ENCODE results near the gene ARX. TPM values are rescaled to one million over a fixed set of nuclear protein-coding genes. Genes with fewer than 3 reads are reported as not detected.

Gene ARX
- total and polyA plus RNA-seq, 2 of the 8 experiments (the other 6 are each of a cell fraction or from before 2014, with no cell fraction given), result not detected

DNA sequence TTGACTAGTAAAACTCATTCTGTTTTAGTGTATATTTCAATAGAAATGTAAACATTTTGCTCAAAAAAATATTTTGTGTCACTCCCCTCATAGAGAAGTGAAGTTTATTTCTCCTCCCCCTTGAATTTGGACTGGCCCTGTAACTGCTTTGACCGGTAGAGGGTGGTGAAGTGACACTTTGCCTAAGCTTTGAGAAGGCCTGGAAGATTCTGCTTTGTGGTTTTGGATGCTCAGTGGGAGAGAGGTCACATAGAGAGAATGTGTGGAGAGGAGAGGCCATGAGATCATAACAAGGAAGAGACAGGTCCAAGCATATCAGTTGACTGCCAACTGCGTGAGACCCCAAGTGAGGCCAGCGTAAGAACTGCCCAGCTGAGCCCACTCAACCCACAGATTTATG lies 19.1 kb upstream of the ARX start:
- ChIA-PET CTCF (ENCODE audit: partially characterized antibody) (interaction anchor here (0.9 to 4.8 kb wide), 9 partner anchors 9 to 407 kb away, joined by 3 to 60 read pairs (median 6); no protein-coding TSS in a partner anchor), POLR2A (ENCODE audit: partially characterized antibody) (no interaction called here)
- Histone ChIP-seq H3K9ac (replicated peaks in 1 of 4; ENCODE audit: extremely low read depth in 1 of 4, low read depth in 3 of 4, low read length in 3 of 4) (no peak overlapping the region), H2AK5ac (ENCODE audit: low read depth, low read length) (no peak overlapping the region), H4K5ac (ENCODE audit: insufficient read length, low read depth, low read length) (no peak overlapping the region), H3K9me3 (ENCODE audit: insufficient read depth in 2 of 2, low read depth in 1 of 2, low read length in 1 of 2) (no peaks in the 10 kb centered on the region), H2AFZ (ENCODE audit: low read length) (no peak overlapping the region), H4K20me1 (replicated peaks in 1 of 2; ENCODE audit: control insufficient read depth in 1 of 2, insufficient read depth in 2 of 2, low read length in 2 of 2) (no peaks in the 10 kb centered on the region), H3K4me3 (ENCODE audit: extremely low read depth in 1 of 4, insufficient read depth in 2 of 4, low read depth in 3 of 4, low read length in 4 of 4) (no peak overlapping the region), H3K4me1 (replicated peaks in 1 of 4; ENCODE audit: control insufficient read depth in 3 of 4, insufficient read depth in 4 of 4, low read length in 3 of 4) (no peaks in the 10 kb centered on the region), H3K27me3 (replicated peaks in 1 of 4; ENCODE audit: control insufficient read depth in 3 of 4, extremely low read depth in 1 of 4, insufficient read depth in 3 of 4, low read length in 3 of 4) (no peaks in the 10 kb centered on the region), H3K4ac (replicated peaks; ENCODE audit: insufficient read length, low read depth, low read length) (no peak overlapping the region), H3K14ac (ENCODE audit: insufficient read length) (no peak overlapping the region), H3K56ac (replicated peaks; ENCODE audit: insufficient read length, low read depth, low read length) (no peak overlapping the region), H3K18ac (ENCODE audit: extremely low read depth, low read length) (no peak overlapping the region), H3K79me1 (ENCODE audit: low read depth, low read length) (no peaks in the 10 kb centered on the region), H2BK120ac (replicated peaks; ENCODE audit: low read depth, low read length) (no peak overlapping the region), H2BK20ac (ENCODE audit: low read length) (no peak overlapping the region), H3K4me2 (ENCODE audit: insufficient read depth in 1 of 2, low read depth in 2 of 2, low read length in 2 of 2) (no peak overlapping the region), H2BK15ac (ENCODE audit: low read length) (no peak overlapping the region), H3K36me3 (ENCODE audit: control insufficient read depth in 2 of 4, insufficient read depth in 4 of 4, low read length in 3 of 4) (no peaks in the 10 kb centered on the region), H3K79me2 (ENCODE audit: control insufficient read depth in 1 of 2, insufficient read depth in 2 of 2, low read length in 2 of 2) (no peaks in the 10 kb centered on the region), H4K91ac (replicated peaks; ENCODE audit: insufficient read length, low read length) (no peak overlapping the region), H3K27ac (ENCODE audit: low read depth, low read length) (no peak overlapping the region), H4K8ac (ENCODE audit: extremely low read depth, insufficient read depth, low read length) (no peak overlapping the region), H2BK12ac (ENCODE audit: low read depth, low read length) (no peak overlapping the region), H2BK5ac (ENCODE audit: low read depth, low read length) (no peak overlapping the region), H3K23me2 (ENCODE audit: low read depth, low read length) (no peaks in the 10 kb centered on the region), H3K23ac (ENCODE audit: insufficient read length) (no peak overlapping the region)
- FAIRE-seq, result peak; percentile 52
- DNase-seq (ENCODE audit: low read depth in 1 of 2, low spot score in 2 of 2), result no peak
- 69% methylated on average over 3 of the region's 3 CpGs; no CpG with 5 or more reads in 1 of the 2 experiments for WGBS, 2 experiments (ENCODE audit: extremely low coverage in 1 of 2, insufficient coverage in 1 of 2, insufficient read length in 1 of 2, insufficient replicate concordance in 2 of 2, low coverage in 1 of 2, low lambda C conversion rate in 2 of 2, missing lambda C conversion rate in 1 of 2)
- TF ChIP-seq RAD21 (IDR thresholded peaks at IDR 0.05 in 1 of 2, conservative IDR thresholded peaks at IDR 0.05 in 1 of 2; ENCODE audit: low read depth in 2 of 2, low read length in 2 of 2), result peak; percentile 73 to 82
- no peak for TF ChIP-seq KDM4A (IDR thresholded peaks at IDR 0.05; ENCODE audit: low read depth, low read length, severe bottlenecking)
- TF ChIP-seq, protein P1, sequence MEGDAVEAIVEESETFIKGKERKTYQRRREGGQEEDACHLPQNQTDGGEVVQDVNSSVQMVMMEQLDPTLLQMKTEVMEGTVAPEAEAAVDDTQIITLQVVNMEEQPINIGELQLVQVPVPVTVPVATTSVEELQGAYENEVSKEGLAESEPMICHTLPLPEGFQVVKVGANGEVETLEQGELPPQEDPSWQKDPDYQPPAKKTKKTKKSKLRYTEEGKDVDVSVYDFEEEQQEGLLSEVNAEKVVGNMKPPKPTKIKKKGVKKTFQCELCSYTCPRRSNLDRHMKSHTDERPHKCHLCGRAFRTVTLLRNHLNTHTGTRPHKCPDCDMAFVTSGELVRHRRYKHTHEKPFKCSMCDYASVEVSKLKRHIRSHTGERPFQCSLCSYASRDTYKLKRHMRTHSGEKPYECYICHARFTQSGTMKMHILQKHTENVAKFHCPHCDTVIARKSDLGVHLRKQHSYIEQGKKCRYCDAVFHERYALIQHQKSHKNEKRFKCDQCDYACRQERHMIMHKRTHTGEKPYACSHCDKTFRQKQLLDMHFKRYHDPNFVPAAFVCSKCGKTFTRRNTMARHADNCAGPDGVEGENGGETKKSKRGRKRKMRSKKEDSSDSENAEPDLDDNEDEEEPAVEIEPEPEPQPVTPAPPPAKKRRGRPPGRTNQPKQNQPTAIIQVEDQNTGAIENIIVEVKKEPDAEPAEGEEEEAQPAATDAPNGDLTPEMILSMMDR (IDR thresholded peaks at IDR 0.05; ENCODE audit: control extremely low read depth in 1 of 3, insufficient read depth in 1 of 3, low read depth in 1 of 3, low read length in 3 of 3), result peak; percentile 7 to 59 (median 55)
- no peak for TF ChIP-seq SIN3A (conservative IDR thresholded peaks at IDR 0.05 in 1 of 2, IDR thresholded peaks at IDR 0.05 in 1 of 2; ENCODE audit: low read depth in 1 of 2, low read length in 2 of 2)
